NCI-H187 (cell line): ENCODE measurements around the gene FAM153A.
"Not testable (repeated sequence)": the region's sequence is repeated elsewhere in the genome, so short reads cannot be mapped to it uniquely, and the experiment has no call there.

Experiments used
- DNase-seq, 2 experiments: peaks; one replicate each; lab custom pipeline; 2025; lab: John Stamatoyannopoulos, UW

Gene FAM153A

DNA sequence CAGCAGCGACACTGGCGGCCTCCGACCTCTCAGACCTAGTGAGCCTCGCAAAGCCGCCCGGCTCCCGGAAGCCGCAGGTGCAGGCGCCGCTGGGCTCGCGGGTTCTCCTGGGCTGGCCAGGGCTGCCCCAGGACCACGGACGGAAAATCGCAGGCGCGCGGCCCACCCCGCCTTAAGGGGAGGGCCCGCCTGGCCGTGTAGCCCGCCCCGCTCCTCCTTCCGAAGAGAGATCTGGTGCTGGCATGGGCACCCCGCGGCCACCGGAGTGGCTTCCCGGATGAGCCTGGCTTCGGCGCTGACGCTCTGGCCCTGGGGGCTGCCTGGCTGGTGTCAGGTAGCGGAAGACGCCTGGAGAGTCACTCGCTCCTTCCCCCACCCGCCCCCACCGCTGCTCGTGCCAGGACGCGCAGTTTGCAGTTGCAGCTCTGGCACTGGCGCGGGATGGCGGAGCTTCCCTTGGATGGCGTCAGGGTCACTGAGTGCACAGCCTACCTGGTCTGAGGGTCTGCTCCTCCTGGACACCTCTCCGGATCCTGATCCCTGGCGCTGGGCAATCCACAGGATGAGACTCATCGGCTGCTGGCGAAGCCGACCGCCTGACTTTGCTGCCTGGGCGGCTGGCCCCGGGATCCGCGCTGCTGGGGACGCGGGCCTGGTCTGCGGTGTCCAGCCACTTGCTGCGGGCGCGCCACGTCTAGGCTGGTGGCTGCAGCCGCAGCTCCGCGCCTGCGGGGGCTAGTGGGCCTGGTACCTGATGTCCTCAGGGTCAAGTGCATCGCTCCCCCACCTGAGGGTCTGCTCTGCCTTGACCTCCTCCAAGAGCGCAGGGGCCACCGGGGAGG, at the start of gene FAM153A:
Gene FAM153A (minus strand): TSS at position 108 of the 842 bp plus-strand sequence.
- not testable (repeated sequence) for DNase-seq

- not testable (repeated sequence) for DNase-seq
Observed at GRCh38 chr5:177832287-177832686, 49.6 kb upstream of the FAM153A start.

DNA sequence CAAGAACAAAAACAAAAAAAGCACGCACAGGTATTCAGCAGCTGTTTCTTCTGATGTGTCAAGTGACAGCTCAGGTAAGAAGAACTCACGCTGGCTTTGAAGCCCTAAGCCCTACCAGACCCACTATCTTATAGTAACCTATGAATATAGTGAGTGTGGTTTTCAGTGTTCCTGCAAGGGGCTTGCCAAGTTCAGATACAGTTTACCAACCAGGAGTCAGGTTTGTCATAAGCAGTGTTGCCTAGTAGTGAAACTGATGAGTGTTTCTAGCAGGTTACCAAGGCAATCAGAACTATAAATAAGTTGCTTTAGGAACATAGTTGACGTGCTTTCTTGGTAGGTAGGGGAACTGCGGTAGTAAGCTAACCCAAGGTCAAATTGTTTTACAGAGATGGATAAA, 43.4 kb upstream of the FAM153A start:
- DNase-seq: not testable (repeated sequence)

DNA sequence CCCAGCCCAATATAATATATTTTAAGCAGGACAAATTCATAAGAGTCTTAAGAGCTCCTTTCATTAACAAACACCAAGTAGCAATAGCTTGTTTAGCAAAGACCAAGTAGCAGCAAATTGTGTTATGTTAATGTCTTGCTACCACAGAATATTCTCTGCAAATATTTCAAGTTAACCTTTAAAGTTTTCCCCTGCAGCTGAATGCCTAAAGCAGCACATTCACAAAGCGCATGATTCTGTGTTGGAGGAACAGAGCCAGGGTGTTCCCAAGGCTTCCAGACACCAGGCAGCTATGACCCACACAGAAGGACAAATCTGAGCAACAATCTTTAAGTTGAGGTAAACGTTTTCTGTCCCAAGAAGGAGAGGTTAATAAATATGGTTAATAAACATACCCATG, 42.1 kb upstream of the FAM153A start:
- DNase-seq: not testable (repeated sequence)

DNA sequence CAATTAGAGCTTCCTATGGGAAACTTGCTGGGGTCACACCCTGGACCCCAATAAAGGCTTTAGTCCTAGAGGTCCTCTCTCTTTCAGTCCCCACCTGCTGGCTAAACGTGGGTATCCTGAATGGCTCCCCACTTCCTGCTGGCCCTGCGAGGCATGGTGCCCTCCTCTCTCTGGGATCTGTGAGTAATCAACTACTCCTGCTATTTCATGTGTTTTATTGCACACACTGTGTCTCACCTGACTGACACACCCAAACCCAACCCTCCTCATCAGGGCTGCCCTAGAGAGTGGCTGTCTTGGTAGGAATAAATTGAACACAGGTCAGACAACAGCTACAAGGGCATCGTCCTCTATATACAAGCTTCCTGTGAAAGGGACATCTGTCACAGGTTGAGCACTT, 39.8 kb upstream of the FAM153A start:
- DNase-seq: not testable (repeated sequence)

DNA sequence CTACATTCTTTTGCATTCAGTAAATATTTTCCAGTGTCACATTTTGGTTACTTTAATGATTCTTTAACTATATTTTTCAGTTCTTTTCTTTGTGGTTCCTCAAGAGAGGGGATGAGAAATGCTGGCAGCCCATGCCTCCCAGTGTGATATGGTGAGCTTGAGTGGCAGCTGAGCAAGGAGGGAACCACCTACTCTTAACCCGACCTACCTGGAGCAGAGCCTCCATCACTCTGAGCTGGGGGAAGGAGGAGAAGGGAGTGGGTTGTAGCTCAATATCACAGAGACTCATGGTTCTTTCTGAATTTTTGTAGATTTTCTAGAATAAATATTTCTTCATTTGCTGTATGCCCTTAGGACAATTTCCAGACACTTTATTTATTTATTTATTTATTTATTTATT, 37.0 kb upstream of the FAM153A start:
- DNase-seq: not testable (repeated sequence)

DNA sequence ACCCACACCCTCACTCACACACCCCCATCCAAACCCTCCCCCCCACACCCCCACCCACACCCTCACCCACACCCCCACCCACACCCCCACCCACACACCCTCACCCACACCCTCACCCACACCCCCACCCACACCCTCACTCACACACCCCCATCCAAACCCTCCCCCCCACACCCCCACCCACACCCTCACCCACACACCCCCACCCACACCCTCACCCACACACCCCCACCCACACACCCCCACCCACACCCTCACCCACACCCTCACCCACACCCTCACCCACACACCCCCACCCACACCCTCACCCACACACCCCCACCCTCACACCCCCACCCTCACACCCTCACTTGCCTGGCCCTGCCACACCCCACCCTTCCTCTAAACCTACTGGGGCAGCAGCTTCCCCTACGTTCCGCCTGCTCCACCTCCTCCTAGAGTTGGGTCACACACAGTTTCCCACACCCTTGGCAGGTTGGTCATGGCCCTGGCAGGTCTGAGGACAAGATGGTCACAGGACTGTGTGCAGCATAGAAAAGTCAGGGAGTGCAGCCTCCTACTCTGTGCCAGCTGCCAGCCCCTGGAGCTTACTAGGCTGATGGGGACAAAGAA, 30.2 kb upstream of the FAM153A start:
- not testable (repeated sequence) for DNase-seq

DNA sequence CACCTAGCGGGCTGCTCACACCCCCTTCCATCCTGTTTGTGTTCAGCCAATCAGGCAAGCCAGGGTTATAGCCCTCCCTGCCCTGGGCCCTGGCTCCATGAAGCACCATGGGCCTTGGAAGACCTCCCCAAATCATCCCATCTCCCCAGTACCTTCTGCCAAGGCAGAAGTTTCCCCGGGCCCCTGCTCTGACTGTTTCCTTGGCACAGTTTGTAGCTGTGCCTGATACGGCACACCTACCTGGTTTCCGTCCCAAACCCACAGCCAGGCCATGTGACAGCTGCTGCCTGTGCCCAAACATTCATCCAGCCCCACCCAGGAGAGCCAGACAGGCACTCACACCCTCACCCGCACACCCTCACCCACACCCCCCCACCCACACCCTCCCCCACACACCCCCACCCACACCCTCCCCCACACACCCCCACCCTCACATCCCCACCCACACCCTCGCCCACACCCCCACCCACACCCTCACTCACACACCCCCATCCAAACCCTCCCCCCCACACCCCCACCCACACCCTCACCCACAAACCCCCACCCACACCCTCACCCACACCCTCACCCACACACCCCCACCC, 29.6 kb upstream of the FAM153A start:
- not testable (repeated sequence) for DNase-seq

DNA sequence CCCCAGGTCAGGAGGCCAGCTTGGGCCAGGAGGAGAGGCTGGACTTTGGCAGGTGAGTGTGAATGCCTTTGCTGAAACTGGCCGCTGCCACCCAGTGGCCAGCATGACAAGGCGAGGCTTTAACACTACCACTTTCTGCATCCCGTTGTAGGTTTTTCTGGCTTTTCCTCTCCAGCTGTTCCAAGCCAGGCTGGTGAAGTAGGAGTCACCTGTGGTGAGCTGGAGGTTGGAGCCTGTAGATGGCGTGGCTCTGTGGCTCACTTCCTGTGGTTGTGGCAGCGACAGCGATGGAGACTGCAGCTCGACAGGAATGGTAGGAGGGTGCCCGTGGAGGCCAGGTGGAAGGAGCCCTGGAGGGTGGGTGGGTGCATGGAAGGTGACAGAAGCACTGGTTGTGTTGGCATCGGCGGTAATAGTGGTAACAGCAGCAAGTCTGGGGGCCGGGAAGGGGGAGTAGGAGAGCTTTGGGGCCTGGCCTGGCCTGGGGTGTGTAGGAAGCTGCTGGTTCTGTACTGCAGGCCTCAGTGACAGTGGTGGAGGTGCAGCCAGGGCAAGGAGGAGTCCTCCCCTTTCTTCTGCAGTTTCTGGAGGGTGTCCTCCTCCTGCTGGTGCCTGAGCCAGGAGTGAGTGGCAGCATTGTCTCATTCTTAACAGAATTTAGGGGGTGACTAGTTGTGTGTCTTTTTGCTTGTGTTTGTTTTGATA, 26.7 kb upstream of the FAM153A start:
- not testable (repeated sequence) for DNase-seq

- DNase-seq: not testable (repeated sequence)
Observed at GRCh38 chr5:177808420-177808819, 25.7 kb upstream of the FAM153A start.

GRCh38 chr5:177807265-177807664, 24.6 kb upstream of the FAM153A start:
- DNase-seq: not testable (repeated sequence)

GRCh38 chr5:177801427-177801826, 18.7 kb upstream of the FAM153A start:
- not testable (repeated sequence) for DNase-seq

- not testable (repeated sequence) for DNase-seq
Observed at GRCh38 chr5:177798237-177798840, 15.6 kb upstream of the FAM153A start.

GRCh38 chr5:177793272-177793671, 10.6 kb upstream of the FAM153A start:
- DNase-seq: not testable (repeated sequence)

DNA sequence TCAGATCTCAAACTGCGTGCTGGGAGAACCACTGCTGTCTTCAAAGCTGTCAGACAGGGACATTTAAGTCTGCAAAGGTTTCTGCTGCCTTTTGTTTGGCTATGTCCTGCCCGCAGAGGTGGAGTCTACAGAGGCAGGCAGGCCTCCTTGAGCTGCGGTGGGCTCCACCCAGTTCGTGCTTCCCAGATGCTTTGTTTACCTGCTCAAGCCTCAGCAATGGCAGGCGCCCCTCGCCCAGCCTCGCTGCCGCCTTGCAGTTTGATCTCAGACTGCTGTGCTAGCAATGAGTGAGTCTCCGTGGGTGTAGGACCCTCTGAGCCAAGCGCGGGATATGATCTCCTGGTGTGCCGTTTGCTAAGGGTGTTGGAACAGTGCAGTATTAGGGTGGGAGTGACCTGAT, 8.9 kb upstream of the FAM153A start:
- DNase-seq: not testable (repeated sequence)

- DNase-seq: not testable (repeated sequence)
Observed at GRCh38 chr5:177782169-177782568, 530 bp downstream of the FAM153A start.

GRCh38 chr5:177771206-177771605, 11.5 kb downstream of the FAM153A start:
- not testable (repeated sequence) for DNase-seq

- not testable (repeated sequence) for DNase-seq
Observed at GRCh38 chr5:177770646-177771045, 12.1 kb downstream of the FAM153A start.

DNA sequence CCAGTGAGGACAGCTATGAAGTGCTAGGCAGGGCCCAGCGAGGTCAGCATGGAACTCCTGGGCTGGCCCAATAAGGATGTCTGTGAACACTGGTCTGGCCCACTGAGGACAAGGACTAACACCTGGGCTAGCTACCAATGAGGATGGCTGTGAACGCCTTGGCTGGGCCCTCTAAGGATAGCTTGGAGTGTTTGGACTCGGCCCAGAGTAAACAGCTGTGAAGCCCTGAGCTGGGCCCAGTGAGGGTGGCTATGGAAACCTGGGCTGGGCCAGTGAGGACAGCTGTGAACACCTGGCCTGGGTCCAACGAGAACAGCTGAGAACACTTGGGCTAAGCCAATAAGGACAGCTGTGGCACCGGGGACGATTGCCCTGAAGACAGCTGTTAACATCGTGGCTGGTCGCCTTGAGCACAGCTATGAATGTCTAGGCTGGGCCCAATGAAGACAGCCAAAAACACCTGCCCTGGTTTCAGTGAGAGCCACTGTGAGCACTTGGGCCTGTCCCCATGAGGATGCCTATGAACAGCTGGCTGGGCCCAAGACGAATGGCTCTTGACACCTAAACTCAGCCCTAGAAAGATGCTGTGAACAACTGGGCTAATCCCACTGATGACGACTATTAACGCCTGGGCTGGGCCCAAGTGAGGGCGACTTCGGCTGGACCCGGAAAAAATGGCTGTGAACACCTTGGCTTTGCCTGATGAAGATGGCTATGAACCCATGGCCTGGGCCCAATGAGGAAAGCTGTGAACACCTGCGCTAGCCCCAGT, 18.8 kb downstream of the FAM153A start:
- DNase-seq: not testable (repeated sequence)

DNA sequence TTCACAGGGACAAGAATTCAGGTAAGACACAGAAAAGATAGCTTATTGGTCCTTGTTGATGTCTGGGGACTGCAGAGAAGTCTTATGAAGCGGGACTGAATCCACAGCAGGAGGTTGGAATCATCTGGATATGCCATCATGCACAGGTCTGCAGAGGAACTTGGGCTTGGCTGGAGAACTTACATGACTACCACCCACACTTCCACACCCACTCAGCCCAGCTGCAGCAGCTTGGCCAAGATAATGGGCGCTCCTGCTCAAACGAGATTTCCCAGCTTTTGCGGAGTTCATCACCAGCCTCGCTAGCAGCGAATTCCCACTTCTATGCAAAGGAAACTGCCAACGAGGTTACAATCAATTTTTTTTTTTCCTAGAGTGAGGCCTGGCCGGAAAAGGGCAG, 21.7 kb downstream of the FAM153A start:
- DNase-seq: not testable (repeated sequence)

DNA sequence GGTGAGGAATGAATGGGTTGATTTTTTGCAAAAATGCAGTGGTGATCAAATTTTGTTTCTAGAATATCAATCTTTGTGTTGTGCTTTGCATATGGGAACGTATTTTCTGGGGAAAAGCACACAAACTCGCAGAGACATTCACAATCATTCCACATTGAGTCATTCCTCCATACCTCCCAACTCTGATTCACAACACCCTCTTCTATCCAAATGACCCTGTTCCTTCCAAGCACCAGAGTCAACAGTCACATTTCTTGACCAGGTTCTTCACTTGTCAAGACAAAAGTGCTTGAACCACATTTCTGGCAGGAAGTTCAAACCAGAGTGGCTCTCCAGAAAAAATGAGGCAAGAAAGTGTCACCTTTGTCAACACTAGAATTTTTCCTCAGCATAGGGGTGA, 35.3 kb downstream of the FAM153A start:
- not testable (repeated sequence) for DNase-seq
